ENCODE results near the gene SMARCD2.
"Not testable (repeated sequence)": the region's sequence is repeated elsewhere in the genome, so short reads cannot be mapped to it uniquely, and the experiment has no call there.

- TF ChIP-seq CTCF (IDR thresholded peaks at IDR 0.05; ENCODE audit: low read length); EZH2 (optimal IDR thresholded peaks at IDR 0.05; ENCODE audit: low read depth, low read length): not testable (repeated sequence)
These were observed 31.7 kb upstream of the SMARCD2 start for GRCh38 chr17:63874061-63874626.
